Psoas muscle (tissue), 8 donors: Measurements from ENCODE around the gene SLC29A1. TPM values are rescaled to one million over a fixed set of nuclear protein-coding genes. Genes with fewer than 3 reads are reported as not detected.

ENCODE experiments used
- ATAC-seq, 4 donors: fragments of 200-7000 bp; cut with Tn5 transposase; one replicate each; pipeline ENCODE4 v1.9.1; 2020; ENCODE audit warnings: moderate library complexity in 3 of 4, mild to moderate bottlenecking in 2 of 4
- DNase-seq, 2 donors: peaks; one replicate each; pipeline ENCODE4 v3.0.0-alpha.2; 2020
- H3K27ac ChIP-seq: fragments of 200-600 bp; one replicate; pipeline ENCODE4 v1.8.0; 2022
- H3K27me3 ChIP-seq, 3 donors: fragments of 200-600 bp in 1 of 3; one replicate each; pipeline versions ENCODE4 v1.6.1 to v1.8.0; 2013 to 2022; ENCODE audit warnings: low read length in 2 of 3, mild to moderate bottlenecking in 2 of 3, moderate library complexity in 1 of 3; ENCODE audit not compliant: insufficient read depth in 3 of 3
- H3K36me3 ChIP-seq, 2 donors: fragments of 200-600 bp in 1 of 2; one replicate each; pipeline versions ENCODE4 v1.6.1 to v1.8.0; 2013 to 2022; ENCODE audit warnings: low read depth in 1 of 2, mild to moderate bottlenecking in 1 of 2, moderate library complexity in 1 of 2; ENCODE audit not compliant: insufficient read depth in 1 of 2
- H3K4me1 ChIP-seq: fragments of 200-600 bp; one replicate; pipeline ENCODE4 v1.8.0; 2022
- H3K4me3 ChIP-seq: fragments of 200-600 bp; one replicate; pipeline ENCODE4 v1.8.0; 2022; ENCODE audit warnings: mild to moderate bottlenecking
- H3K9me3 ChIP-seq: fragments of 200-600 bp; one replicate; pipeline ENCODE4 v1.8.0; 2022
- WGBS, 3 donors: extraction: QIAGEN DNeasy Blood & Tissue Kit; methylation state at CpG; one replicate each; pipeline versions ENCODE4 v1.1.6 to v1.1.7; 2013; 5-methylcytosine and 5-hydroxymethylcytosine counted together
- intact Hi-C, 2 donors: fragments of 100-400 bp; cut with DNase I; formaldehyde crosslinking; loops; one replicate each; pipeline versions ENCODE4 v1.11.0 to v1.14.2; 2022
- polyA plus RNA-seq, 3 donors: library from polyadenylated mRNA; stranded (reverse); fragments of 200-250 nt; gene quantifications; one replicate each; pipeline ENCODE4 v1.2.3, GENCODE V29; 2013
- total RNA-seq, 4 donors: library from RNA; stranded (reverse); fragmentation: NEBNext Ultra II Directional in 2 of 4; extraction: Animal tissue kit (Norgen Biotek cat#: 25700) in 2 of 4; gene quantifications; one replicate each; pipeline versions ENCODE4 v1.2.1 to v1.2.4, GENCODE V29; 2021 to 2023
- TF ChIP-seq, protein P1 (sequence below): fragments of 200-600 bp; IDR thresholded peaks from one replicate; pipeline ENCODE4 v1.8.0; 2022; ENCODE audit warnings: antibody characterized with exemption
- donor health status: healthy with polysubstance abuse.
- donor health status: DM: no; HTN: no; CAD: no; lungs with moderate emphysema.
- donor health status: Bipolar disorder and iron deficiency.
- donor health status: healthy.
- donor health status: DM: yes; HTN: yes; CAD: no.
- donor health status: DM: no; HTN: no; CAD: no.
- donor health status: DM: no; HTN: no; CAD: no.
- donor health status: DM: yes; HTN: yes; CAD: no.

Gene SLC29A1
- total and polyA plus RNA-seq, 7 donors, result 29.1 to 80.7 (median 39.7) TPM

DNA sequence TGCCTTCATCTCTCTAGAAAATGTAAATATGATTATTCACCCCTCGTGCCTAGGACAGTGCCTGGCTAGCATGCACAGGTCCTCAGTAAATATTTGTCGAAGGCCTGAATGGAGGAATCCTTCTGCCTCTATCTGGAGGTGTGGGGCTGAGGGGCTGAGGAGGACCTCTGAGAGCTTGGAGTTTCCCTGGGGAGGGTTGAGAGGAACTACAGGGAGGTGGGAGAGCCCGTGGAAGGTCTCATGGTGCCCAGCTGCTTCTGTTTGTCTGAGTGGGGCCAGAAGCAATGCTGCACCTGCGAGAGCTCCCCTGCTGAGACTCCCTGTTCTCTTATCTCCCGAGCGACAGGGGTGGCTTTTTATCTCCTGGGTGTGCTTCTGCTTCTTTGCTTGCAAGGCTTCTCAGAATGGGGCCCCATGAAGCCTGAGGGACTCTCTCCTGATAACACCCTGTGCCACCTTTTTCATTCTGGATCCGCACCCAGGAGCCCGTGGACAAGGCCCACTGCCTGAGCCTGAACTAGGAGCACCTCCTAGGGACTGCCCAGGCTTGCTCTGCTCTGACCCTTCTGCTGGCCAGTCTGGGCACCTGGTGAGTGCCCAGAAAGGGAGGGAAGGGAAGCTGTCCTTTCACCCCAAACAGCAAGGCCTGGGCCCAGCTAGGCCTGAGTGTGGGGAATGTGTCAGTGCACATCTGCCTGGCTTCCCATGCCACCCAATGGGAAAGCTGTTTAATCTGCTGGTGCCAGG lies 2.4 kb downstream of the SLC29A1 start:
- TF ChIP-seq, protein P1, sequence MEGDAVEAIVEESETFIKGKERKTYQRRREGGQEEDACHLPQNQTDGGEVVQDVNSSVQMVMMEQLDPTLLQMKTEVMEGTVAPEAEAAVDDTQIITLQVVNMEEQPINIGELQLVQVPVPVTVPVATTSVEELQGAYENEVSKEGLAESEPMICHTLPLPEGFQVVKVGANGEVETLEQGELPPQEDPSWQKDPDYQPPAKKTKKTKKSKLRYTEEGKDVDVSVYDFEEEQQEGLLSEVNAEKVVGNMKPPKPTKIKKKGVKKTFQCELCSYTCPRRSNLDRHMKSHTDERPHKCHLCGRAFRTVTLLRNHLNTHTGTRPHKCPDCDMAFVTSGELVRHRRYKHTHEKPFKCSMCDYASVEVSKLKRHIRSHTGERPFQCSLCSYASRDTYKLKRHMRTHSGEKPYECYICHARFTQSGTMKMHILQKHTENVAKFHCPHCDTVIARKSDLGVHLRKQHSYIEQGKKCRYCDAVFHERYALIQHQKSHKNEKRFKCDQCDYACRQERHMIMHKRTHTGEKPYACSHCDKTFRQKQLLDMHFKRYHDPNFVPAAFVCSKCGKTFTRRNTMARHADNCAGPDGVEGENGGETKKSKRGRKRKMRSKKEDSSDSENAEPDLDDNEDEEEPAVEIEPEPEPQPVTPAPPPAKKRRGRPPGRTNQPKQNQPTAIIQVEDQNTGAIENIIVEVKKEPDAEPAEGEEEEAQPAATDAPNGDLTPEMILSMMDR, result no peak
- peak overlapping the region; percentile 87 for H3K27ac ChIP-seq
- no peaks in the 10 kb centered on the region for H3K27me3 ChIP-seq
- H3K36me3 ChIP-seq, result peaks cover 0 to 13% of the 10 kb centered on the region in 2 donors
- 71 to 82% (median 74%) methylated on average over 8 of the region's 8 CpGs for WGBS, 3 donors
- DNase-seq (no peak), ATAC-seq (no peak)
- H3K4me1 ChIP-seq, result peaks cover 70% of the 10 kb centered on the region
- peak overlapping the region; percentile 71 for H3K4me3 ChIP-seq
- no peaks in the 10 kb centered on the region for H3K9me3 ChIP-seq
- intact Hi-C loops, result loop anchor here in 1 of 2 donors (5.0 kb wide), 1 partner anchor 123 kb away; no protein-coding TSS in a partner anchor

DNA sequence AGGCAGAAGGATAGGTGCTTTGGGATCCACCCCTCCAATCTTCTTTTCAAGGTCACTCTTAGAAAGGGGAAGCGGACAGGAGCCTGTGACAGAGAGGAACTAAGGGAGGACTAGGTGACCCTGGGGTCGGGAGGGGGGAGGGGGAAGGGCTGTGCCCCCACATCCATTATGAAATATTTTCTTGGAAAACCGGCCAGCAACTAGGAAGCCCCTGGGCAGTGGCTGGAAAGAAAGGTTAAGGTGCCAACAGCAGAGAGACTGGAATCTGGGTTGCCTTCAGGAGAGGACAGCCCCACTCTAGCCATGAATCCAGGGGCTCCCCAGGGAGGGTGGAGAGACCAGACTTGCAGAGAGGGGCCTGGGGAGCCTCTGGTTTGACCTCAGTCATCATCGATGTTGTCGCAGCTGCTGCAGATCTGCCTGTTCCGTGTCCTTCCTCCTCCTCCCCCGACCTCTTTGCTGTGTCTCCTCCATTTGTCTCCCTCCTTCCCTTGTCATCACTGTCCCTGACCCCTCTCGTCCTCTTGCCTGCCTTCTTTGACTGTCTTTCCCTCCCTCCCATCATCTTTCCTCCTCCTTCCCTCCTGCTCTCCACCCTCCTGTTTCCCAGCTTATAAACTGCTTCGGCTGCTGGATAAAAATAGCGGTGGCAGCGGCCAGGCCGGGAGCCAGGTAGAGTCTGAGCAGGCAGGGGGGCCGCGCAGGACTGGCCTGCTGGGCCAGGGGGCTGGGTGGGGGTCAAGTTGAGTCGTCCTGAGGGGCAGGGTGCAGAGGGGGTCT lies 3.2 kb downstream of the SLC29A1 start:
- Histone ChIP-seq H3K9me3 (no peaks in the 10 kb centered on the region), H3K36me3 (peaks cover 0 to 21% of the 10 kb centered on the region in 2 donors), H3K4me1 (peaks cover 67% of the 10 kb centered on the region), H3K27ac (peak overlapping the region; percentile 87), H3K4me3 (peak overlapping the region; percentile 71), H3K27me3 (no peaks in the 10 kb centered on the region)
- ATAC-seq (peak in 3 of 4 donors; percentile 46 to 60 (median 50)), DNase-seq (peak in 1 of 2 donors; percentile 67)
- TF ChIP-seq, protein P1, result no peak
- WGBS, 3 donors, result 20 to 23% (median 22%) methylated on average over 14 to 15 of the region's 15 CpGs
- intact Hi-C loops, result loop anchor here in 1 of 2 donors (5.0 kb wide), 1 partner anchor 124 kb away; no protein-coding TSS in a partner anchor

DNA sequence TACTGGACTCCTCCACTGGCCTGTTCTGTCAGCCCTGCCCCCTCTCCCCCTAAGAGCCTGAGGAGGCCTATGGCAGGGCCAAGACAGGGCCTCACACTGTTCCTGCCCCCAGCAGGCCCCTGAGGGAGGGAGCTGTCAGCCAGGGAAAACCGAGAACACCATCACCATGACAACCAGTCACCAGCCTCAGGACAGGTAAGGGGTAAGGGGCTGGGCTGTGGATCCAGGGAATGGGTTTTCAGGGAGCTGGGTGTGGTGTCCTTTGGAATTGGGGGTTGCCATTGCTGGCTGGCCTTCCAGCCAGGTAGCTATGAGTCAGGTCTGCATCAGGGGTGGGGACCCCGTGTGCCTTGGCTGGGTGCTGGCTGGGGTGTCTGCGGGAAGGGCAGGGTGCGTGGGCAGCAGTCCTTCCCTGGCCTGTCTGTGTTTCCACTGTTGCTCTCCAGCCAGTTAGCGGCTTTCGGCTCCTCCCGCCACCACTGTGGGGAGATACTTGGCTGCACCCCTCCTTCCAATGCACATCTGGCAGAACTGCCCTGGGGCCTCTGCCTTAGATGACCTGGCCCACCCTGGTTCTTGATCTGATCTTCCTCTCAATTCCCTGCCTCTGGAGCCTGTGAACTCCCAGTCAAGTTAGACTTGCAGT lies 3.9 kb downstream of the SLC29A1 start:
- peaks cover 63% of the 10 kb centered on the region for H3K4me1 ChIP-seq
- peak overlapping the region; percentile 87 for H3K27ac ChIP-seq
- peak in 3 of 4 donors; percentile 3 to 14 (median 5) for ATAC-seq
- DNase-seq, result no peak
- H3K9me3 ChIP-seq, result no peaks in the 10 kb centered on the region
- intact Hi-C loops, result loop anchor here in 1 of 2 donors (5.0 kb wide), 1 partner anchor 125 kb away; no protein-coding TSS in a partner anchor
- TF ChIP-seq, protein P1, result no peak
- 13 to 43% (median 16%) methylated on average over 7 of the region's 7 CpGs for WGBS, 3 donors
- H3K36me3 ChIP-seq, result peaks cover 0 to 28% of the 10 kb centered on the region in 2 donors
- H3K4me3 ChIP-seq, result peak overlapping the region; percentile 71
- no peaks in the 10 kb centered on the region for H3K27me3 ChIP-seq

DNA sequence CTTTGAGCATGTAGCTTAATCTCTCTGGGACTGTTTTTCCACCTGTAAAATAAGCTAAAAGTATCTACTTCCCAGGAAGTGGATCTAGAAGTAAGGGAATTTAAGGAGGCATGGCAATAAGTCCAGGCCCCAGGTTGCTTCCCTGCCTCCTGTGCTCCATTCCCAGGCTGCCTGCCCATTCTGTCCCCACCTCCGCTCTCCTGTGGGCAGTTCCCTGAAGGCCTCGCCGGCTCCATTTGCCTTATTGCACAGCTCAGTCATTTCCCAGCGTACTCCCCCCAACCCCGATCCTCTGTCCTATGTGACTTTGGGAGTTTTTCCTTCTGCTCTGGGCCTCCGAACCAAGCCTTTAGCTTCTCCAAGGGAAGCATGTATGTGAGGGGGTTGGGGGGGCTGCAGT lies 4.6 kb downstream of the SLC29A1 start:
- intact Hi-C loops, result loop anchor here in 1 of 2 donors (5.0 kb wide), 1 partner anchor 126 kb away; no protein-coding TSS in a partner anchor
- Histone ChIP-seq H3K27ac (peak overlapping the region; percentile 87), H3K9me3 (no peaks in the 10 kb centered on the region), H3K4me1 (peaks cover 65% of the 10 kb centered on the region), H3K27me3 (no peaks in the 10 kb centered on the region), H3K4me3 (peak overlapping the region; percentile 71), H3K36me3 (peaks cover 2 to 36% of the 10 kb centered on the region in 2 donors)
- DNase-seq, result no peak
- WGBS, 3 donors, result 36 to 61% (median 49%) methylated on average over 6 of the region's 6 CpGs
- TF ChIP-seq, protein P1, result no peak
- ATAC-seq, result no peak
